Measurements from ENCODE around the gene NFATC4. TPM values are rescaled to one million over a fixed set of nuclear protein-coding genes. Genes with fewer than 3 reads are reported as not detected.

Gene NFATC4
- total and polyA plus RNA-seq, 2 donors (not counting 1 experiment from before 2014, with no cell fraction given) = 3.1 to 7.6 TPM

- CTCF ChIA-PET = interaction anchor here (1.5 to 4.1 kb wide), 2 partner anchors 10 to 14 kb away, joined by 5 to 21 read pairs; no protein-coding TSS in a partner anchor
- intact Hi-C loops (cut with micrococcal nuclease) = no loop called here
Measured at GRCh38 chr14:24414732-24415420, 46.9 kb downstream of the NFATC4 start.

More at GRCh38 chr14:24414732-24415420, 46.9 kb downstream of the NFATC4 start:
- Mint-ChIP-seq H3K27me3 (peaks cover 27% of the 10 kb centered on the region), H3K9me3 (ENCODE audit: insufficient read depth) (no peaks in the 10 kb centered on the region), H3K27ac (no peak overlapping the region), H3K4me3 (no peak overlapping the region), H3K4me1 (no peaks in the 10 kb centered on the region)
- no peak for DNase-seq
- Histone ChIP-seq H3K4me3 (ENCODE audit: control extremely low read depth in 1 of 5, extremely low read depth in 1 of 5, insufficient read depth in 1 of 5, low read depth in 2 of 5, low read length in 4 of 5) (no peak overlapping the region), H3K36me3 (replicated peaks in 1 of 2; ENCODE audit: control extremely low read depth in 1 of 2, control insufficient read depth in 1 of 2, extremely low read depth in 1 of 2, insufficient read depth in 2 of 2, low read length in 1 of 2) (no peaks in the 10 kb centered on the region), H3K27me3 (replicated peaks in 1 of 4; ENCODE audit: control extremely low read depth in 1 of 4, control insufficient read depth in 3 of 4, insufficient read depth in 4 of 4, low read length in 3 of 4) (peaks cover 0 to 37% (median 6%) of the 10 kb centered on the region in 4 experiments), H3K4me2 (replicated peaks; ENCODE audit: low read depth, low read length, poor library complexity, severe bottlenecking) (no peak overlapping the region), H3K79me2 (ENCODE audit: control insufficient read depth, insufficient read depth, low read length) (no peaks in the 10 kb centered on the region), H4K20me1 (ENCODE audit: control insufficient read depth, insufficient read depth, low read length, poor library complexity, severe bottlenecking) (no peaks in the 10 kb centered on the region), H3K9me3 (ENCODE audit: control extremely low read depth in 1 of 3, control insufficient read depth in 2 of 3, insufficient read depth in 1 of 3, low read length in 2 of 3) (no peaks in the 10 kb centered on the region), H2AFZ (ENCODE audit: insufficient read depth, low read depth, low read length, poor library complexity, severe bottlenecking) (no peak overlapping the region), H3K4me1 (ENCODE audit: control insufficient read depth in 2 of 2, insufficient read depth in 2 of 2, low read length in 2 of 2) (no peaks in the 10 kb centered on the region), H3K9ac (ENCODE audit: low read length) (no peak overlapping the region), H3K27ac (ENCODE audit: low read length in 2 of 2) (no peak overlapping the region)
- POLR2A ChIA-PET = no interaction called here
- ATAC-seq (ENCODE audit: low read depth) = no peak
- 94% methylated on average over 15 of the region's 15 CpGs for WGBS (ENCODE audit: insufficient coverage)
- TF ChIP-seq CTCF (IDR thresholded peaks at IDR 0.05) (no peak), EZH2 (IDR thresholded peaks at IDR 0.05; ENCODE audit: borderline replicate concordance, insufficient read depth, low read depth, low read length, poor library complexity, severe bottlenecking) (no peak)

Data from B cell (primary cell).